HG02798 (cell line): ENCODE data around the gene ASPA.

ENCODE experiments used
- ATAC-seq: cut with Tn5 transposase; IDR thresholded peaks from one replicate; pipeline ENCODE4 v1.9.1; 2021; ENCODE audit warnings: mild to moderate bottlenecking; ENCODE audit not compliant: unreplicated experiment, poor library complexity

ASPA gene

DNA sequence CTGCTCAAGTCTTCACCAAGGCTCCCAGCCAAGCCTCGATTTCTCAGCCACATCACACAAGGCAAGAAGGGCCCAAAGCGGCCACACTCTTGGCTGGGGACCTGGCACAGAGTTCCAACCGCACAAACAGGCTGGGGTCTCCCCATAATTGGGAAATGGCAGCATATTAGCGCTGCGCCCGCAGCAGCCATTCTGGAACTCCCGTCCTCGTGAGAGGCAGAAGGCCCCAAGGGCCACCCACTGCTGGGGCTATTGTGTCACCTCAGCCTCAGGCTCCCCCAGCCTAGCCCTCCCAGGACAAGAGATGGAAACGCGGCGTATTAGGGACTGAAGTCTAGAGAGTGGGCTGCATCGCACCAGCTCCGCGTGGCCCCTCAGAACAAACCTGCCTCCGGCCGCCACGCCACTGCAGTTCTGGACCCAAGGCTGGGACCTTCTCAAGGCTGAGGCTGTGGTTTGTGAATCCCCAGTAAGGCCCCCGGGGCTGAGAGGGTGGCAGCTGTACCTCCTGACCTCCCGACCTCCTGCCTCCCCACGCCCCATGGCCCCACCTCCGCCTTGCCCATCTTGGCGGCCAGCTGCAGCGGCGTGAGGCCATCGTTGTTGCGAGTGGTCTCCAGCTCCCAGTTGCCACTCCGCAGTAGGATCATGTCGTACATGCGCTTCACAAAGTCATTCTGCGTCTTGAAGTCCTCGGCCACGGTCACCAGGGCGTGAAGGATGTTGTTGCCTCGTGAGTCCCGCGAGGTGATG, 56.5 kb downstream of the ASPA start:
- no peak for ATAC-seq

DNA sequence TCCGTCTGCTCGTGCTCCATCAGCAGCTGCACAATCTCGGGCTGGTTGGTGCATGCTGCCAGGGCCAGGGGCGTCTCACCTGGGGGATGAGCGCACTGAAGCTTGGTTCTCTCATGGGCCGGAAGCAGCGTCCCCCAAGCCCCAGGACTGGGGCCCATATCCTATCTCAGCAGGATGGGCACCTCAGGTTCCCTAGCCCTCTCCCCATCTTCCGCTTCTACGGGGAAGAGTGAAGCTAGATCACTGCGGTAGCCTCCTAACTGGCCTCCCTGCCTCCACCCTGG, 57.0 kb downstream of the ASPA start:
- no peak for ATAC-seq

DNA sequence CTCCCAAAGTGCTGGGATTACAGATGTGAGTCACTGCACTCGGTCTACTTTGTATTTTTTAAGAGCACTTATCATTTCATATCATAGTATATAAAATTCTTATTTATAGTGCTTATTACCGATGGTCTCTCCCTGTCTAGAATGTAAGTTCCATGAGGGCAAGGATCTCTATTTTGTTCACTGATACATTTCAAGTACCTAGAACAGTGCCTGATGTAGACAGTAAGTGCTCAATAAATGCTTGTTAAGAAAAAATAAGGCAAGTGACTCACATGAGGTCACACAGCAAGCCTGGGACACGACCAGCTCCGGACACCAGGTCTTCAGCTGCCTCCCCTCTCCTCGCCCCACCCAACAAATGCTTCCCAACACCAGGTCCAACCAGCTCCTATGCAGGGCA, 58.0 kb downstream of the ASPA start:
- no peak for ATAC-seq

DNA sequence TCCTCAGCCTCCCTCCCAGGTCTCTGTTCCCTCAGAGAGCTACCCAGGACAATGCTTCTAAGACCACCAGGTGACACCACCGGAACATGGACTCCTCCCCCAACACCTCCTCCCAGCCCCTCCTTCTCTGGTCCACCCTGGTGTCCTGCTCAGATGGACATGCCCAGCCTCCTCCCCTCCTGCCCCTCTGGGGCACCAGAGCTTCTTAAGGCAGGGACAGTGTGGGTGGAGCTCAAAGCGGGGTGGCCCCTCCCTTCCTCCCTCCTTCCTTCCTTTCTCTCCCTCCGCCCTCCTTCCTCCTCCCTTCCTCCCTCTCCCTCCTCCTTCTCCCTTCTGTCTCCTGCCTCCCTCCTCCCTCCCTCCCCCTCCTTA, 59.1 kb downstream of the ASPA start:
- no peak for ATAC-seq

DNA sequence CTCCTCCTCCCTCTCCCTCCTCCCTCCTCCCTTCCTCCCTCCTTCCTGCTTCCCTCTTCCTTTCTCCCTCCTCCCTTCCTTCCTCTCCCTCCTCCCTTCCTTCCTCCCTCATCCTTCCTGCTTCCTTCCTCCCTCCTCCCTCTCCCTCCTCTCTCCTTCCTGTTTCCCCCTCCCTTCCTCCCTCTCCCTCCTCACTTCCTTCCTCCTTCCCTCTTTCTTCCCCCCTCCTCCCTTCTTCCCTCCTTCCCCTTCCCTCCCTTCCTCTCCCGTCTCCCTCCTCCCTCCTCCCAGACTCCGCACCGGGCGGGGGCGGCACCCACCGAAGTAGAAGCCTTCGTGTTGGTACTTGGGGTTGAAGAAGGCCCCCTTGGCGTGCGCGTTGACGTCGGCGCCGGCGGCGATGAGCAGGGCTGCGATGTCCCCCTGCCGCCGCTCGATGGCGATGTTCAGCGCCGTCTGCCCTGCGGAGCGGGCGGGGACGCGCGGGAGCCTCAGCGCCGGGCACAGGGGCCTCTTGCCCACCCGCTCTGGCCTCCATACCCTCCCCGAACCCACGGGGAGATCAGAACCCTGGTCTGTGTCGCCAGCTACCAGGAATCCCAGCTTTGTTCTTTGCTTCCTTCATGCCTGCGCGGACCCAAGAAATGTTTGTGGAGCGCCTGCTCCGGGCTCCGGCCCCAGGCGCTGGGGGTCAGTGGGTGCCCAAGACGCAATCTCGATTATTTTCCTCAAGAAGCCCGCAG, 59.6 kb downstream of the ASPA start:
- peak; percentile 60 for ATAC-seq

DNA sequence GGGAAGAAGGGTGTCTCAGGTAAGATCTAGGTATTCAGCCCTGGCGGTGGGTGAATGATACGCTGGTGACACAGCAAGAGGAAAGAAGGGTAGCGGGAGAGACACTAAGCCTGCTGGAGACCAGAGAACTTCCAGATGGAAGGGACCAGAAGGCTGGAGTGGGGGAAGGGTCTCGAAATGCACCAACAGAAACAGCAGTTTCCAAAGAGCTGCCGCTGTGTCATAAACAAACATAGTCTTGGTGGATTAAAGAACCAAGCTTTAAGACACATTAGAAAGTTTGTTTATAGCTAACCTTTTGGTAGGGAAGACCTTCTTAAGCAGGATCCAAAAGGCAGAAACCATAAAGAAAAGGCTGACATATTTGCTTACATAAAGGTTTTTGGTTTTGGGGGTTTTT, 60.9 kb downstream of the ASPA start:
- ATAC-seq, result no peak

DNA sequence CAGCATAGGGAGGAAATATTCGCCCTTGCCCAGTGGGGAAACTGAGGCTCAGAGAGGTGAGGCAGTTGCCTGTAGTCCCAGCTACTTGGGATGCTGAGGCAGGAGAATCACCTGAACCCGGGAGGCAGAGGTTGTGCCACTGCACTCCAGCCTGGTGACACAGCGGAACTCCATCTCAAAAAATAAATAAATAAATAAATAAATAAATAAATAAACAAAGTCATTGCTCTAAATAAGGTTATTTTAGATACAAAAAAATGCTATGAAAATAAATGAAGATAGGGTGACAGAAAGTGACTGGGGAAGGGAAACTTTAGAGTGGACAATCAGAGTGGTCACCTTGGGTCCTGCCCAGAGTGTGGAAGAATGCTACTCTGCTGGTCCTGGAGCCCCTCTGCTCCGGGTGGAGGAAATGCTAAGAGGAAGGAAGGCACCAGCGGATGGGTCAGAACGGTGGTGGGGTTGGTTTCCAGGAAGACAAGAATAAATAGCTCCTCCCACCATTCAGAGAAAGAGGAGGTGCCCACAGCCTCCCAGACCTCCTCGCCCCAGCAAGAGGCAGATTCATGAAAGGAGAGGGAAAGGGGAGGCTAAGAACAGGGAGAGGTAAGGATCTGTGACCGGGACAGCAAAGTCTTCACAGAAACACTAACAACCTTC, 64.2 kb downstream of the ASPA start:
- no peak for ATAC-seq

DNA sequence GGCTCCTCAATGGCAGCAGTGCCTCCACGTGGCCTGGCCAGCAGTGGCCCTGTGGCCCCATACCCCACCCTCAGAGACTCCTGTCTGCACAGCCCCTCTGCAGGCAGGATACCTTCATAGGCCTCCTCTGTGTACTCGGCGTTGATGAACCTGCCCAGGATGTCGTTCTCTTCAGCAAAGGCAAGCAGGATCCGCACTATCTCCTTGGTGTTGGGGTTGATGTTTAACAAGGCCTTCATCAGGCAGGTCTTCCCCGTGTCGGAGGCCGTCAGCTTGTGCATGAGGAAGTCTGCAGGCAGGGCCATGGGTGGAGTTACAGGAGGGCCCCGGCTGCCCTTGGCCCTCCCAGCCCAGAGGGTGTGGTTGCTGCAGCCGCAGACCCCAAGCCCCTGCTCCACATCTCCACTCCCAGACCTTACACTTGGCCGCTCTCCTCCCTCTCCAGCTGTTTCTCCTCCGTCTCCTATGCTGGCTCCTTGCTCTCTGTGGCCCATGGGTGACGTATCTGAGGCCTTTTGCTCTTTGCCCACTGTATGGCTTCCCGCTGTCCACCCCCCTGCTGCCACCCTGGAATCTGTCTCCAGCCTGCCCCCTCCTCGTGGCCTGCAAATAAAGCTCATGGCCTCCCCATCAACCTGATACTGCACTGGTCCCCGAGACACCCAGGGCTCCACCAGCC, 66.8 kb downstream of the ASPA start:
- no peak for ATAC-seq

DNA sequence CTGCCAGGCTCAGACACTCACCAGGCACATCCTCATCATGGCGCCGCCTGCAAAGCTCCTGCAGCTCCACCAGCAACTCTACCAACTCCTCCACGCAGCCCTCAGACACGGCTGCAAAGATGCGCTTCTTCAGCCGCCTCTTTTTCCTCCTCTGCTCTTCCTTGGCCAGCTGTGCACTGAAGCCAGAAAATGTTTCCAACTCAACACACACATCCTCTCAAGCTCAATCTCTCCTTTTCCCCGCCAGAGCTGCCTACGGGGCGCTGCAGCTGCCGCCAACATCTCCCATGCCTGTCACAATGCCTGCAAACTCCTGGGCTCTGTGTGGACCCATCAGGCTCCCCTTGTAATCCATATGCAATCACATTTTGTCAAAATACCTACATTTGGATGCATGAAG, 67.7 kb downstream of the ASPA start:
- ATAC-seq, result no peak

DNA sequence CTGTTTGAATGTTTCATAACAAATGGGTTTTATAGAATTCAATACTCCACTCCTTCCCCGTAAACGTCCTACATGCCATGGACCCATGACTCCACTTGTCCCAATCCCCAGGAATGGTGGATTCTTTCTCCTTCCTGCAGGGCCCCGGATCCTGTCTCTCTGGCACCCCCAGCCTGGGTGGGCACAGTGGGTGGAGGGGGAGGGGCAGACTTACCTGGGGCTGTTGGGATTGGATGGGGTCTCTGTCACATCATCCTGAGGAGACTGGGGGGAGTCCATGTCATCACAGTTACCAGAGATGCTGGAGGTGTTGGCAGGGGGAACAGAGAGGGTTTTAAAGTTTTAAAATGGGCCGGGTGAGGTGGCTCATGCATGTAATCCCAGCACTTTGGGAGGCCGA, 68.6 kb downstream of the ASPA start:
- no peak for ATAC-seq

DNA sequence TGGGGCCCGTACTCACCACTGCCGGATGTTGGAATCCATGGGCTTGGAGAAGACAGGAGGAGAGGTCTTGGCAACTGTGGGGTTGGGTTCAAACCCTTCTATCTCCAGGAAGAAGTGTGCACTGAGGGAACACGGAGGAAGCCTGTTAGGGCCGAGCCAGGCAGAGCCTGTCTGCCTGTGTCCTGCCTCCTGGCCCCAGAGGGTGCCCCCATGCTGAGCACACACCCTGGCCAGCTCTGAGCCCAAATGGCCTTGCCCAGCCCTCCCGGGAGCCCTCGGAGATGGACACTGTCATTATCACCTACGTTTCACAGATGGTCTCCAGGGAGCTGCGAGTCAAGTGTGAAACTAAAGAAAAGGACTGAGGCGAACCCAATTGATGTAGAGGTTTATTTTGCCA, 69.4 kb downstream of the ASPA start:
- ATAC-seq, result no peak

DNA sequence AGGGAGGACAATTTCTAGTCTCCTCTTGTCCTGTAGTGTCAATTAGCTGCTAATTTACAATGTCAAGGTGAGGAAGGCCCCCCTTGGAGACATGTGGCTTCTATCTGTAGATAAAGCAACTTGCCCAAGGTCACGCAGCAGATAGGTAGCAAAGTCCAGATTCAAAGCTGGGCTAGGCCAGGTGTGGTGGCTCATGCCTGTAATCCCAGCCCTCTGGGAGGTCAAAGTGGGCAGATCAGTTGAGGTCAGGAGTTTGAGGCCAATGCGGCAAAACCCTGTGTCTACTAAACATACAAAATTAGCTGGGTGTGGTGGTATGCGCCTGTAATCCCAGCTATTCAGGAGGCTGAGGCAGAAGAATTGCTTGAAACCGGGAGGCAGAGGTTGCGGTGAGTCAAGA, 70.7 kb downstream of the ASPA start:
- ATAC-seq, result no peak

DNA sequence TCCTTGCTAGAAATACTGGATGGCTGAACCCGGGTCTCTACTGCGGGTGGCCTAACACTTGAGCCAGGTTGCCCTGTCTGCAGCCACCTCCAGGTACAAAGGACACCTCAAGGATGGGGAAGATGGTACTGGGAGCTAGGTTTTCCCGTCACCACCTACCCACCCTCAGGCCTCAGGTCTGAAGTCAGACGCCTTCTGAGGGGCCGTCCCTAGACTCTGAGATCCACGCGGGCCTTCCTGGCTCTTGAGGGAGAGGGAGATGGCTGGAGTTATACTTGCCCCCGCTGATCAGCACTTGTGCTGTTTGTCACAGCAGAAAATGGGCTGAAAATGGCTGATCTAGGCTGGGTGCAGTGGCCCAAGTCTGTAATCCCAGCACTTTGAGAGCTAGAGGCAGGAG, 71.2 kb downstream of the ASPA start:
- ATAC-seq, result no peak

DNA sequence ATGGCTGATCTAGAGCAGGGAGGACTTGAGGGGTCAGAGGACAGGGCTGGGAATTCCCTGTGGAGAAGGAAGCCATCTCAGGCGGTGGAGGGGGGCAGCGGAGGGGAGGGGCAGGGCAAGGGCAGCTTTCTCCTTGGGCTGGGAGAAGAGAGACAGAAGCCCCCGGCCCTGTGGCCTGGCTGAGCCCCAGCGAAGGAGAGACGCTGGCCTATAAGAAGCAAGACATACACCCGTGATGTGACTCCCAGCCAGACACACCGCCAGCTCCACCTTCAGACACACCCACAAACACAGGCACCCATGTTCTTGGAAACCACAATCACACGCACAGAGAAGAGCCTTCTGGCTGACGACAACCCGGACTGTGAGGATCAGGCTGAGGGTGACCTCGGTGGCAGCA, 71.8 kb downstream of the ASPA start:
- no peak for ATAC-seq

DNA sequence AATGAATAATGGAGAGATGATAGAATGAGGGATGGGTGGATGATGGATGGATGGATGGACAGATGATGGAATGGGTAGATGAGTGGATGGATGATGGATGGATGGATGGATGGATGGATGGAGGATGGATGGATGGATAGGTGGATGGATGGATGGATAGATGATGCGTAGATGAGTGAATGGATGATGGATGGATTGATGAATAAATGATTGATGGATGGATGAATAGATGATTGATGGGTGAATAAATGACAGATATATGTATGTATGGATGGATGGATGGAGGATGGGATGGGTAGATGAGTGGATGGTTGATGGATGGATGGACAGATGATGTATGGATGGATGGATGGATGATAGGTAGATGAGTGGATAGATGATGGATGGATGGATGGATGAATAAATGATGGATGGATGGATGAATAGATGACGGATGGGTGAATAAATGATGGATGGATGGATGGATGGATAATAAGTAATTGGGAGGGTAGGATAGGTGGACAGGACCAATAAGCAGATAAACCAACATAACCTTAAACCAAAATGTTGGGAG, 73.9 kb downstream of the ASPA start:
- ATAC-seq, result no peak

DNA sequence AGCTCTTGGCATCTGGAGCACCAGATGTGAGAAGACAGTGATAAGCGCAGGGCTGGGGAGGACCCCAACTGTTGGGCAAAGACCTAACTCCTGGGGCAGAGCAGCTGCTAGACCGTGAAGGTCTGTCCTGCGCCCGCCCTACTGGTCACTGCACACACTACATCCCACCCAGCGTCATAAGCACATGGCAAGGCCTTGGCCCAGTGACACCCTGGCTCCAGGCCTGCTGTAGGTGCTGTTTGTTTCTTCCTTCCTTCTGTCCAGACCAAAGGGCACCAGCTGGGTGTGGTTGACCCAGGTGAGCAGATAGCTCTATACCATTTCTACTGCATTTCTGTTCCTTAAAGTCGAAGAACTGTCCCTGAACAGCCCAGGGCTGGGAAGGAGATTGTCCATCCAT, 75.4 kb downstream of the ASPA start:
- ATAC-seq, result no peak

DNA sequence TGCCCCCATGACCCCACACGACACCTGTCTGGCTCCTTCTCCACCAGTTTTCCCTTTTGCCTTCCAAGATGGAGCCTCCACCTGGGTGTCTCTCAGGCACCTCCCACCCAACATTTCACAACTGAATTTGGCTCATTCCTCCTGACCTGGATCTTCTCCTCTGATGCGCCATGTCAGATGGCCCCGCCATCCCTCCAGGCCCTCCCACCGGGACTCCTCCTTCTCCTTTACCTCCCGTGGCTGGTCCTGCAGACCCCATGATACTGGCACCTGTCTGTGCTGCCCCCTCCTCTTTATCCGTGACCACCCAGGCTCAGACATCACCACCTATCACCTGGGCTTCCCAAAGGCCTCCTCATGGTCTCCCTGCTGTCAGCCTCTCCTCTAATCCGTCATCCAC, 77.1 kb downstream of the ASPA start:
- no peak for ATAC-seq
